H1 (cell line): Measurements from ENCODE around the gene ZNF383. TPM values are rescaled to one million over a fixed set of nuclear protein-coding genes. Genes with fewer than 3 reads are reported as not detected.
"Not testable (repeated sequence)": the region's sequence is repeated elsewhere in the genome, so short reads cannot be mapped to it uniquely, and the experiment has no call there.

Experiments used
- CTCF ChIA-PET: fragments of 300-600 bp; sonication (Branson Sonifier 250); formaldehyde crosslinking; loops from one replicate; lab custom pipeline; 2021; ENCODE audit not compliant: partially characterized antibody; lab: Charles Lee
- POLR2A ChIA-PET: fragments of 300-600 bp; sonication (Branson Sonifier 250); formaldehyde crosslinking; loops from one replicate; lab custom pipeline; 2021; ENCODE audit warnings: inconsistent platforms; ENCODE audit not compliant: partially characterized antibody; lab: Charles Lee
- DNase-seq, 2 experiments: peaks; one replicate each; pipeline versions ENCODE4 v3.0.0 to v3.0.0-alpha.2; 2010 to 2022; ENCODE audit warnings: low spot score in 2 of 2, low read depth in 1 of 2, mixed read lengths in 1 of 2
- FAIRE-seq: peaks from 2 replicates; lab custom pipeline; 2011; peaks lifted over from hg19 to GRCh38; lab: Jason Lieb, UNC
- H2AFZ ChIP-seq: 2 replicates; pipeline ENCODE4 v1.8.1; 2012; ENCODE audit warnings: low read length, inconsistent platforms
- H2AK5ac ChIP-seq: 2 replicates; pipeline ENCODE4 v1.6.1; 2013; ENCODE audit warnings: low read depth, low read length
- H2BK120ac ChIP-seq: replicated peaks from 2 replicates; pipeline ENCODE3; 2013; ENCODE audit warnings: low read depth, low read length, inconsistent platforms
- H2BK12ac ChIP-seq: 2 replicates; pipeline ENCODE4 v1.6.1; 2013; ENCODE audit warnings: low read depth, low read length
- H2BK15ac ChIP-seq: 2 replicates; pipeline ENCODE4 v1.6.1; 2013; ENCODE audit warnings: low read length
- H2BK20ac ChIP-seq: 2 replicates; pipeline ENCODE4 v1.6.1; 2013; ENCODE audit warnings: low read length
- H2BK5ac ChIP-seq: 2 replicates; pipeline ENCODE4 v1.6.1; 2013; ENCODE audit warnings: low read depth, low read length
- H3K14ac ChIP-seq: 2 replicates; pipeline ENCODE4 v1.6.1; 2013; ENCODE audit warnings: inconsistent platforms; ENCODE audit not compliant: insufficient read length
- H3K18ac ChIP-seq: 2 replicates; pipeline ENCODE4 v1.6.1; 2013; ENCODE audit warnings: low read length; ENCODE audit errors: extremely low read depth
- H3K23ac ChIP-seq: 2 replicates; pipeline ENCODE4 v1.6.1; 2013; ENCODE audit warnings: inconsistent platforms; ENCODE audit not compliant: insufficient read length
- H3K23me2 ChIP-seq: 2 replicates; pipeline ENCODE4 v1.6.1; 2013; ENCODE audit warnings: low read depth, low read length
- H3K27ac ChIP-seq: 2 replicates; pipeline ENCODE4 v1.6.1; 2011; ENCODE audit warnings: low read depth, low read length, inconsistent platforms
- H3K27me3 ChIP-seq, 4 experiments: replicated peaks in 1 of 4; 1 replicate in 1 of 4; 2 replicates in 3 of 4; pipeline versions ENCODE4 v1.6.1 to v1.8.1; 2011 to 2013; ENCODE audit warnings: low read length in 3 of 4, mild to moderate bottlenecking in 3 of 4, inconsistent platforms in 2 of 4, mixed read lengths in 2 of 4, moderate library complexity in 1 of 4; ENCODE audit not compliant: control insufficient read depth in 3 of 4, insufficient read depth in 3 of 4; ENCODE audit errors: extremely low read depth in 1 of 4
- H3K36me3 ChIP-seq, 4 experiments: 2 replicates each; pipeline versions ENCODE4 v1.6.1 to v1.8.1; 2011 to 2013; ENCODE audit warnings: mild to moderate bottlenecking in 4 of 4, low read length in 3 of 4, moderate library complexity in 2 of 4, control low read depth in 1 of 4, inconsistent platforms in 1 of 4; ENCODE audit not compliant: insufficient read depth in 4 of 4, control insufficient read depth in 2 of 4
- H3K4ac ChIP-seq: replicated peaks from 2 replicates; pipeline ENCODE3; 2013; ENCODE audit warnings: low read length, low read depth, mixed read lengths, inconsistent platforms; ENCODE audit not compliant: insufficient read length
- H3K4me1 ChIP-seq, 4 experiments: replicated peaks in 1 of 4; 1 replicate in 1 of 4; 2 replicates in 3 of 4; pipeline versions ENCODE4 v1.6.1 to v1.8.1; 2011 to 2013; ENCODE audit warnings: low read length in 3 of 4, inconsistent platforms in 2 of 4, mixed read lengths in 1 of 4; ENCODE audit not compliant: insufficient read depth in 4 of 4, control insufficient read depth in 3 of 4
- H3K4me2 ChIP-seq, 2 experiments: 2 replicates each; pipeline versions ENCODE4 v1.6.1 to v1.8.1; 2011 to 2013; ENCODE audit warnings: low read depth in 2 of 2, low read length in 2 of 2, control low read depth in 1 of 2, inconsistent platforms in 1 of 2, mild to moderate bottlenecking in 1 of 2; ENCODE audit not compliant: insufficient read depth in 1 of 2
- H3K4me3 ChIP-seq, 4 experiments: fragments of 200-600, 300-600 bp in 1 of 4; sonication (generic), shearing (Covaris generic), sonication (Bioruptor Twin) in 1 of 4; 2 replicates each; pipeline versions ENCODE4 v1.5.1 to v1.8.1; 2011 to 2016; ENCODE audit warnings: low read length in 4 of 4, low read depth in 3 of 4, control low read depth in 2 of 4, inconsistent platforms in 2 of 4, mild to moderate bottlenecking in 2 of 4, mixed read lengths in 1 of 4, moderate library complexity in 1 of 4; ENCODE audit not compliant: insufficient read depth in 2 of 4; ENCODE audit errors: extremely low read depth in 1 of 4
- H3K56ac ChIP-seq: replicated peaks from 2 replicates; pipeline ENCODE3; 2013; ENCODE audit warnings: low read depth, mild to moderate bottlenecking, mixed read lengths, low read length, inconsistent platforms; ENCODE audit not compliant: insufficient read length
- H3K79me1 ChIP-seq: 2 replicates; pipeline ENCODE4 v1.6.1; 2013; ENCODE audit warnings: low read depth, low read length, control low read depth
- H3K79me2 ChIP-seq, 2 experiments: 2 replicates each; pipeline versions ENCODE4 v1.6.1 to v1.8.1; 2012 to 2013; ENCODE audit warnings: low read length in 2 of 2, mild to moderate bottlenecking in 2 of 2, inconsistent platforms in 1 of 2; ENCODE audit not compliant: insufficient read depth in 2 of 2, control insufficient read depth in 1 of 2
- H3K9ac ChIP-seq, 4 experiments: replicated peaks in 1 of 4; 1 replicate in 1 of 4; 2 replicates in 3 of 4; pipeline versions ENCODE4 v1.6.1 to v1.8.1; 2011 to 2013; ENCODE audit warnings: low read depth in 3 of 4, low read length in 3 of 4, control low read depth in 2 of 4, mild to moderate bottlenecking in 2 of 4, moderate library complexity in 2 of 4, inconsistent platforms in 1 of 4; ENCODE audit errors: extremely low read depth in 1 of 4
- H3K9me3 ChIP-seq, 2 experiments: 2 replicates each; pipeline versions ENCODE4 v1.6.1 to v1.8.1; 2012 to 2013; ENCODE audit warnings: mild to moderate bottlenecking in 2 of 2, moderate library complexity in 2 of 2, control low read depth in 1 of 2, inconsistent platforms in 1 of 2, low read depth in 1 of 2, low read length in 1 of 2, mixed read lengths in 1 of 2; ENCODE audit not compliant: insufficient read depth in 2 of 2
- H4K20me1 ChIP-seq, 2 experiments: replicated peaks in 1 of 2; 2 replicates each; pipeline versions ENCODE3 to v1.8.1; 2011 to 2013; ENCODE audit warnings: inconsistent platforms in 2 of 2, low read length in 2 of 2, mild to moderate bottlenecking in 1 of 2; ENCODE audit not compliant: insufficient read depth in 2 of 2, control insufficient read depth in 1 of 2
- H4K5ac ChIP-seq: 2 replicates; pipeline ENCODE4 v1.6.1; 2013; ENCODE audit warnings: low read length, low read depth, mixed read lengths, inconsistent platforms; ENCODE audit not compliant: insufficient read length
- H4K8ac ChIP-seq: 2 replicates; pipeline ENCODE4 v1.8.0; 2013; ENCODE audit warnings: mild to moderate bottlenecking, moderate library complexity, low read length, inconsistent platforms; ENCODE audit not compliant: insufficient read depth; ENCODE audit errors: extremely low read depth
- H4K91ac ChIP-seq: replicated peaks from 2 replicates; pipeline ENCODE3; 2013; ENCODE audit warnings: low read length, mixed read lengths, inconsistent platforms; ENCODE audit not compliant: insufficient read length
- WGBS, 2 experiments: shearing (Covaris generic) in 1 of 2; methylation state at CpG; one replicate each; pipeline versions ENCODE4 v1.1.6 to v1.1.7; 2013 to 2015; ENCODE audit warnings: low lambda C conversion rate in 2 of 2, mixed read lengths in 2 of 2, inconsistent platforms in 1 of 2, low coverage in 1 of 2, missing lambda C conversion rate in 1 of 2; ENCODE audit not compliant: insufficient replicate concordance in 2 of 2, insufficient coverage in 1 of 2, insufficient read length in 1 of 2; ENCODE audit errors: extremely low coverage in 1 of 2, missing lambda C conversion rate in 1 of 2; 5-methylcytosine and 5-hydroxymethylcytosine counted together
- polyA plus RNA-seq, 7 experiments: library from polyadenylated mRNA; depleted of rRNA in 3 of 7; stranded (reverse) in 5 of 7; unstranded in 2 of 7; fragments of >200 nt in 5 of 7; fragments of 200-250 nt in 2 of 7; gene quantifications; 1 replicate in 5 of 7; 2 replicates in 1 of 7; 4 replicates in 1 of 7; pipeline versions ENCODE4 v1.2.1 to v1.2.3, GENCODE V29; 2011 to 2013; ENCODE audit warnings: missing spikeins in 2 of 7, mixed read lengths in 2 of 7
- total RNA-seq: library from RNA; stranded (reverse); fragmentation: NEBNext Ultra II Directional; extraction: Animal tissue kit (Norgen Biotek cat#: 25700); gene quantifications from 2 replicates; pipeline ENCODE4 v1.2.1, GENCODE V29; 2021

ZNF383 gene
- total and polyA plus RNA-seq, 2 of the 8 experiments (the other 6 are each of a cell fraction or from before 2014, with no cell fraction given), result 1.2 to 3.9 TPM

- H2BK15ac ChIP-seq, H3K27ac ChIP-seq, H3K18ac ChIP-seq, H3K4me2 ChIP-seq, H3K79me2 ChIP-seq, FAIRE-seq, H3K79me1 ChIP-seq, H3K9me3 ChIP-seq, H3K4ac ChIP-seq, H2BK20ac ChIP-seq, H2AFZ ChIP-seq, H3K27me3 ChIP-seq, H4K20me1 ChIP-seq, H4K8ac ChIP-seq, H3K56ac ChIP-seq, POLR2A ChIA-PET, H3K23me2 ChIP-seq, DNase-seq, H3K4me3 ChIP-seq, CTCF ChIA-PET, H2AK5ac ChIP-seq, H2BK120ac ChIP-seq, H2BK12ac ChIP-seq, H2BK5ac ChIP-seq, H3K14ac ChIP-seq, H3K9ac ChIP-seq, H4K91ac ChIP-seq, H3K4me1 ChIP-seq, H4K5ac ChIP-seq, H3K23ac ChIP-seq: not testable (repeated sequence)
- peaks cover 0 to 11% (median 5%) of the 10 kb centered on the region in 4 experiments; a peak in 4 of 8 replicates for H3K36me3 ChIP-seq
- WGBS, 2 experiments, result 97% methylated on average over 3 of the region's 4 CpGs; no CpG with 5 or more reads in 1 of the 2 experiments
Observed at GRCh38 chr19:37195248-37195647, 22.8 kb upstream of the ZNF383 start.

GRCh38 chr19:37197115-37197514, 20.9 kb upstream of the ZNF383 start:
- H3K4me2 ChIP-seq, H3K4me1 ChIP-seq, H3K79me1 ChIP-seq, H4K5ac ChIP-seq, H2AK5ac ChIP-seq, H3K4ac ChIP-seq, H3K4me3 ChIP-seq, CTCF ChIA-PET, H3K27me3 ChIP-seq, H3K14ac ChIP-seq, H3K9me3 ChIP-seq, H4K91ac ChIP-seq, H3K79me2 ChIP-seq, H2BK20ac ChIP-seq, H3K23ac ChIP-seq, H3K27ac ChIP-seq, H2AFZ ChIP-seq, H2BK5ac ChIP-seq, H3K56ac ChIP-seq, H3K18ac ChIP-seq, DNase-seq, H3K23me2 ChIP-seq, H4K20me1 ChIP-seq, H3K9ac ChIP-seq, H2BK15ac ChIP-seq, H2BK120ac ChIP-seq, H2BK12ac ChIP-seq, H4K8ac ChIP-seq, H3K36me3 ChIP-seq, FAIRE-seq: not testable (repeated sequence)
- WGBS, 2 experiments, result 78% methylated on average over 5 of the region's 5 CpGs; no CpG with 5 or more reads in 1 of the 2 experiments
- POLR2A ChIA-PET, result interaction anchor here (1.0 kb wide), 1 partner anchor 21 kb away, joined by 3 read pairs; the partner anchor contains the start of gene ZNF383
